Liver (tissue), 9 donors: Measurements from ENCODE around the gene KYNU. TPM values are rescaled to one million over a fixed set of nuclear protein-coding genes. Genes with fewer than 3 reads are reported as not detected.
A peak's percentile ranks its signal among the peaks of the same experiment; 100 is the strongest.

ENCODE experiments used
- DNase-seq: peaks from one replicate; pipeline ENCODE4 v3.0.0-alpha.2; 2017; ENCODE audit warnings: low spot score
- H3K27ac ChIP-seq, 2 donors: one replicate each; pipeline ENCODE4 v1.7.0; 2013; ENCODE audit warnings: inconsistent platforms in 2 of 2, low read length in 2 of 2, control low read depth in 1 of 2, low read depth in 1 of 2, mild to moderate bottlenecking in 1 of 2
- H3K27me3 ChIP-seq, 4 donors: one replicate each; pipeline versions ENCODE4 v1.6.1 to v1.7.0; 2013; ENCODE audit warnings: low read length in 3 of 4, inconsistent platforms in 1 of 4, mild to moderate bottlenecking in 1 of 4, moderate library complexity in 1 of 4; ENCODE audit not compliant: control insufficient read depth in 4 of 4, insufficient read depth in 4 of 4
- H3K36me3 ChIP-seq, 4 donors: one replicate each; pipeline versions ENCODE4 v1.6.1 to v1.7.0; 2013; ENCODE audit warnings: low read length in 3 of 4, mild to moderate bottlenecking in 3 of 4, low read depth in 1 of 4, moderate library complexity in 1 of 4; ENCODE audit not compliant: control insufficient read depth in 4 of 4, insufficient read depth in 3 of 4
- H3K4me1 ChIP-seq, 4 donors: one replicate each; pipeline versions ENCODE4 v1.6.1 to v1.7.0; 2013; ENCODE audit warnings: low read length in 3 of 4, mild to moderate bottlenecking in 3 of 4, moderate library complexity in 1 of 4; ENCODE audit not compliant: control insufficient read depth in 4 of 4, insufficient read depth in 4 of 4
- H3K4me3 ChIP-seq, 3 donors: one replicate each; pipeline versions ENCODE4 v1.6.1 to v1.7.0; 2013; ENCODE audit warnings: low read length in 3 of 3, control low read depth in 1 of 3, low read depth in 1 of 3, mild to moderate bottlenecking in 1 of 3
- H3K9ac ChIP-seq, 2 donors: one replicate each; pipeline ENCODE4 v1.7.0; 2013; ENCODE audit warnings: low read length in 2 of 2, mild to moderate bottlenecking in 2 of 2, moderate library complexity in 2 of 2, control low read depth in 1 of 2, low read depth in 1 of 2
- H3K9me3 ChIP-seq, 4 donors: one replicate each; pipeline versions ENCODE4 v1.6.1 to v1.7.0; 2013; ENCODE audit warnings: low read length in 3 of 4; ENCODE audit not compliant: control insufficient read depth in 4 of 4
- ATF3 ChIP-seq: IDR thresholded peaks from 2 replicates; pipeline ENCODE4 v1.6.1; 2016; ENCODE audit warnings: antibody characterized with exemption
- EGR1 ChIP-seq, 2 donors: IDR thresholded peaks; 2 replicates each; pipeline ENCODE4 v1.6.1; 2016 to 2018; ENCODE audit warnings: antibody characterized with exemption in 2 of 2, low read depth in 2 of 2
- FOXA1 ChIP-seq: IDR thresholded peaks from 2 replicates; pipeline ENCODE4 v1.6.1; 2016; ENCODE audit warnings: antibody characterized with exemption
- GABPA ChIP-seq, 2 donors: IDR thresholded peaks in 1 of 2; conservative IDR thresholded peaks in 1 of 2; 2 replicates each; pipeline ENCODE4 v1.6.1; 2016; ENCODE audit warnings: antibody characterized with exemption in 2 of 2, mild to moderate bottlenecking in 1 of 2, moderate library complexity in 1 of 2
- HNF4G ChIP-seq: IDR thresholded peaks from 2 replicates; pipeline ENCODE4 v1.6.1; 2016; ENCODE audit warnings: antibody characterized with exemption
- JUND ChIP-seq, 2 donors: IDR thresholded peaks; 2 replicates each; pipeline ENCODE4 v1.6.1; 2016; ENCODE audit warnings: antibody characterized with exemption in 2 of 2
- NR2F2 ChIP-seq: IDR thresholded peaks from 2 replicates; pipeline ENCODE4 v1.6.1; 2016; ENCODE audit warnings: antibody characterized with exemption
- RAD21 ChIP-seq, 2 donors: IDR thresholded peaks; 2 replicates each; pipeline ENCODE4 v1.6.1; 2016; ENCODE audit warnings: antibody characterized with exemption in 2 of 2, mild to moderate bottlenecking in 2 of 2
- SP1 ChIP-seq: IDR thresholded peaks from 2 replicates; pipeline ENCODE4 v1.6.1; 2018; ENCODE audit warnings: antibody characterized with exemption, mild to moderate bottlenecking
- TAF1 ChIP-seq: conservative IDR thresholded peaks from 2 replicates; pipeline ENCODE4 v1.6.1; 2016; ENCODE audit warnings: antibody characterized with exemption, mild to moderate bottlenecking
- YY1 ChIP-seq: IDR thresholded peaks from 2 replicates; pipeline ENCODE4 v1.6.1; 2016; ENCODE audit warnings: antibody characterized with exemption, mild to moderate bottlenecking
- WGBS: extraction: QIAGEN DNeasy Blood & Tissue Kit; methylation state at CpG from one replicate; pipeline ENCODE4 v1.1.7; 2013; 5-methylcytosine and 5-hydroxymethylcytosine counted together
- polyA plus RNA-seq, 2 donors: library from polyadenylated mRNA; stranded (reverse) in 1 of 2; unstranded in 1 of 2; fragments of 200-250 nt in 1 of 2; fragments of >200 nt in 1 of 2; fragmentation: Nextera tagmentation in 1 of 2; extraction: Ambion mirVana in 1 of 2; gene quantifications; one replicate each; pipeline versions ENCODE4 v1.2.1 to v1.2.3, GENCODE V29; 2013 to 2015
- total RNA-seq, 2 donors: library from RNA; depleted of rRNA; stranded (reverse); fragments of >200 nt; gene quantifications; one replicate each; pipeline ENCODE4 v1.2.3, GENCODE V29; 2014
- TF ChIP-seq, protein P1 (sequence below): IDR thresholded peaks from 2 replicates; pipeline ENCODE4 v1.6.1; 2016; ENCODE audit warnings: antibody characterized with exemption
- TF ChIP-seq, protein P2 (sequence below): IDR thresholded peaks from 2 replicates; pipeline ENCODE4 v1.6.1; 2016; ENCODE audit warnings: antibody characterized with exemption, mild to moderate bottlenecking
- TF ChIP-seq, protein P3 (sequence below): fragments of 150-350 bp; IDR thresholded peaks from 2 replicates; pipeline ENCODE4 v1.5.1; 2017; ENCODE audit warnings: improper control_type of control experiment, low read depth, low read length; ENCODE audit not compliant: missing input control
- donor health status: healthy.
- donor health status: healthy.
- donor health status: healthy.
- donor health status: healthy.
- donor health status: healthy.

Gene KYNU
- total and polyA plus RNA-seq, 4 donors: 24.0 to 64.3 (median 32.8) TPM

- WGBS: 98% methylated on average over 1 of the region's 1 CpG
- no peak for DNase-seq
- Histone ChIP-seq H3K9me3 (no peaks in the 10 kb centered on the region), H3K4me3 (no peak overlapping the region), H3K27me3 (no peaks in the 10 kb centered on the region), H3K27ac (no peak overlapping the region), H3K4me1 (no peaks in the 10 kb centered on the region), H3K36me3 (peaks cover 0 to 13% (median 2%) of the 10 kb centered on the region in 4 donors), H3K9ac (no peak overlapping the region)
- TF ChIP-seq HNF4G: no peak
- no peak for TF ChIP-seq GABPA (IDR thresholded peaks at IDR 0.05 in 1 of 2, conservative IDR thresholded peaks at IDR 0.05 in 1 of 2)
- TF ChIP-seq, protein P1, sequence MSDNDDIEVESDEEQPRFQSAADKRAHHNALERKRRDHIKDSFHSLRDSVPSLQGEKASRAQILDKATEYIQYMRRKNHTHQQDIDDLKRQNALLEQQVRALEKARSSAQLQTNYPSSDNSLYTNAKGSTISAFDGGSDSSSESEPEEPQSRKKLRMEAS: no peak
- TF ChIP-seq, protein P2, sequence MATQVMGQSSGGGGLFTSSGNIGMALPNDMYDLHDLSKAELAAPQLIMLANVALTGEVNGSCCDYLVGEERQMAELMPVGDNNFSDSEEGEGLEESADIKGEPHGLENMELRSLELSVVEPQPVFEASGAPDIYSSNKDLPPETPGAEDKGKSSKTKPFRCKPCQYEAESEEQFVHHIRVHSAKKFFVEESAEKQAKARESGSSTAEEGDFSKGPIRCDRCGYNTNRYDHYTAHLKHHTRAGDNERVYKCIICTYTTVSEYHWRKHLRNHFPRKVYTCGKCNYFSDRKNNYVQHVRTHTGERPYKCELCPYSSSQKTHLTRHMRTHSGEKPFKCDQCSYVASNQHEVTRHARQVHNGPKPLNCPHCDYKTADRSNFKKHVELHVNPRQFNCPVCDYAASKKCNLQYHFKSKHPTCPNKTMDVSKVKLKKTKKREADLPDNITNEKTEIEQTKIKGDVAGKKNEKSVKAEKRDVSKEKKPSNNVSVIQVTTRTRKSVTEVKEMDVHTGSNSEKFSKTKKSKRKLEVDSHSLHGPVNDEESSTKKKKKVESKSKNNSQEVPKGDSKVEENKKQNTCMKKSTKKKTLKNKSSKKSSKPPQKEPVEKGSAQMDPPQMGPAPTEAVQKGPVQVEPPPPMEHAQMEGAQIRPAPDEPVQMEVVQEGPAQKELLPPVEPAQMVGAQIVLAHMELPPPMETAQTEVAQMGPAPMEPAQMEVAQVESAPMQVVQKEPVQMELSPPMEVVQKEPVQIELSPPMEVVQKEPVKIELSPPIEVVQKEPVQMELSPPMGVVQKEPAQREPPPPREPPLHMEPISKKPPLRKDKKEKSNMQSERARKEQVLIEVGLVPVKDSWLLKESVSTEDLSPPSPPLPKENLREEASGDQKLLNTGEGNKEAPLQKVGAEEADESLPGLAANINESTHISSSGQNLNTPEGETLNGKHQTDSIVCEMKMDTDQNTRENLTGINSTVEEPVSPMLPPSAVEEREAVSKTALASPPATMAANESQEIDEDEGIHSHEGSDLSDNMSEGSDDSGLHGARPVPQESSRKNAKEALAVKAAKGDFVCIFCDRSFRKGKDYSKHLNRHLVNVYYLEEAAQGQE: no peak
- TF ChIP-seq TAF1: no peak
- TF ChIP-seq ATF3: no peak
- TF ChIP-seq JUND (IDR thresholded peaks at IDR 0.05): no peak
- no peak for TF ChIP-seq SP1
- no peak for TF ChIP-seq NR2F2
- no peak for TF ChIP-seq YY1
- no peak for TF ChIP-seq FOXA1
- TF ChIP-seq EGR1 (IDR thresholded peaks at IDR 0.05; ENCODE audit: low read depth in 2 of 2): no peak
Measured at GRCh38 chr2:142975239-142975638, 97.8 kb downstream of the KYNU start.

DNA sequence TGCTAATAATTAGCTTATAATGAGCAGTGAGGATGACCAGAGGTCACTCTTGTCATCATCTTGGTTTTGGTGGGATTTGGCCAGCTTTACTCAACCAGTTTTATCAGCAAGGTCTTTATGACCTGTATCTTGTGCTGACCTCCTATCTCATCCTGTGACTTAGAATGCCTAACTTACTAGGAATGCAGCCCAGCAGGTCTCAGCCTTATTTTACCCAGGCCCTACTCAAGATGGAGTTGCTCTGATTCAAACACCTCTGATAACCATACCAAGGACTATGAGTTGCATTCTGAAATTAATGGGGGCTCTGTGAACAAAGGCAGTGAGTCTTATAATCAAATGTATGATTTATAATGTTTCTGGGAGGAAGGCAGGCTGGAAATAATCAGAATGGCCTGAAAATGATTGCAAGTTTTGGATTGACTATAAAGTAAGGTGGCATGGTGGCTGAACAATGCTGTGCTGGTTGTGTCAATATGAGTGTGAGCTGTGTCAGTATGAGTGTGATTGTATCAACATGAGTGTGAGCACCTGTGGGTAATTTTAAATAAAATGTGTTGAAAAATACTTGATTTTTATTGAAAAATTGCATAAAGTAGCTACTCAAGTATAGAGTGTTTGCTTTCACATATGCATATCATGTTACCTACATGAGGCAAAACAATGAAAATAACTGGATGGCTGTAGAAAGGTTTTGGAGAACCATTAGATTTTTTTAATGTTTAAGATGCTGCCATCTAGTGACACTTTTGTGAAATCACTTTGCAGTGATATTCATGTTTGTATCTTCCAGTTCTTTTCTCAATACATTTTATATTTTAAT, 103.0 kb downstream of the KYNU start:
- Histone ChIP-seq H3K27ac (no peak overlapping the region), H3K4me1 (peaks cover 0 to 14% (median 9%) of the 10 kb centered on the region in 4 donors), H3K36me3 (no peaks in the 10 kb centered on the region), H3K4me3 (no peak overlapping the region), H3K27me3 (no peaks in the 10 kb centered on the region), H3K9me3 (no peaks in the 10 kb centered on the region), H3K9ac (no peak overlapping the region)
- TF ChIP-seq NR2F2: no peak
- TF ChIP-seq, protein P3, sequence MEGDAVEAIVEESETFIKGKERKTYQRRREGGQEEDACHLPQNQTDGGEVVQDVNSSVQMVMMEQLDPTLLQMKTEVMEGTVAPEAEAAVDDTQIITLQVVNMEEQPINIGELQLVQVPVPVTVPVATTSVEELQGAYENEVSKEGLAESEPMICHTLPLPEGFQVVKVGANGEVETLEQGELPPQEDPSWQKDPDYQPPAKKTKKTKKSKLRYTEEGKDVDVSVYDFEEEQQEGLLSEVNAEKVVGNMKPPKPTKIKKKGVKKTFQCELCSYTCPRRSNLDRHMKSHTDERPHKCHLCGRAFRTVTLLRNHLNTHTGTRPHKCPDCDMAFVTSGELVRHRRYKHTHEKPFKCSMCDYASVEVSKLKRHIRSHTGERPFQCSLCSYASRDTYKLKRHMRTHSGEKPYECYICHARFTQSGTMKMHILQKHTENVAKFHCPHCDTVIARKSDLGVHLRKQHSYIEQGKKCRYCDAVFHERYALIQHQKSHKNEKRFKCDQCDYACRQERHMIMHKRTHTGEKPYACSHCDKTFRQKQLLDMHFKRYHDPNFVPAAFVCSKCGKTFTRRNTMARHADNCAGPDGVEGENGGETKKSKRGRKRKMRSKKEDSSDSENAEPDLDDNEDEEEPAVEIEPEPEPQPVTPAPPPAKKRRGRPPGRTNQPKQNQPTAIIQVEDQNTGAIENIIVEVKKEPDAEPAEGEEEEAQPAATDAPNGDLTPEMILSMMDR: peak; percentile 54
- no peak for TF ChIP-seq HNF4G
- TF ChIP-seq ATF3: no peak
- TF ChIP-seq RAD21 (IDR thresholded peaks at IDR 0.05): peak; percentile 74 to 76
- DNase-seq: no peak
